ENCODE data around the gene ANKRD66. TPM values are rescaled to one million over a fixed set of nuclear protein-coding genes. Genes with fewer than 3 reads are reported as not detected.

ANKRD66 gene
- polyA plus RNA-seq, 1 of the 3 experiments (the other 2 are of a cell fraction) = not detected

GRCh38 chr6:46808806-46809205 lies 62.1 kb downstream of the ANKRD66 start:
- no peak overlapping the region for H3K4me3 ChIP-seq (ENCODE audit: low read depth in 2 of 2, low read length in 1 of 2)
- peaks cover 8% of the 10 kb centered on the region; the same call in 1 of the 2 replicates for H3K27me3 ChIP-seq (ENCODE audit: insufficient read depth)
- ChIA-PET CTCF (interaction anchor here (0.8 kb wide), 1 partner anchor 1464 kb away, joined by 4 read pairs; no protein-coding TSS in a partner anchor), POLR2A (no interaction called here)
- no peaks in the 10 kb centered on the region for H3K79me2 ChIP-seq (ENCODE audit: insufficient read depth)
- H3K4me2 ChIP-seq = no peak overlapping the region
- H3F3A ChIP-seq (replicated peaks; ENCODE audit: insufficient read depth) = no peaks in the 10 kb centered on the region
- no peak overlapping the region for H2AFZ ChIP-seq (ENCODE audit: low read depth)
- DNase-seq = no peak
- H3K36me3 ChIP-seq (replicated peaks in 1 of 2; ENCODE audit: control insufficient read depth in 1 of 2, insufficient read depth in 2 of 2, low read length in 1 of 2) = no peaks in the 10 kb centered on the region
- H3K27ac ChIP-seq (ENCODE audit: low read depth in 2 of 2, low read length in 1 of 2) = no peak overlapping the region
- H3K9ac ChIP-seq = no peak overlapping the region
- H3K4me1 ChIP-seq (ENCODE audit: control insufficient read depth in 1 of 2, insufficient read depth in 2 of 2, low read depth in 1 of 2, low read length in 1 of 2) = no peaks in the 10 kb centered on the region
- no peak for TF ChIP-seq USF1 (IDR thresholded peaks at IDR 0.05; ENCODE audit: borderline replicate concordance, low read depth)
- no peak for TF ChIP-seq MXI1 (IDR thresholded peaks at IDR 0.05; ENCODE audit: low read depth, low read length)
- no peak for TF ChIP-seq YY1 (IDR thresholded peaks at IDR 0.05; ENCODE audit: low read depth)
- TF ChIP-seq CTCF (IDR thresholded peaks at IDR 0.05) = no peak
- TF ChIP-seq SMC3 (IDR thresholded peaks at IDR 0.05; ENCODE audit: low read depth, low read length) = no peak
- no peak for TF ChIP-seq GABPA (IDR thresholded peaks at IDR 0.05; ENCODE audit: low read depth)
- TF ChIP-seq JUND (IDR thresholded peaks at IDR 0.05) = no peak
- no peak for TF ChIP-seq NRF1 (IDR thresholded peaks at IDR 0.05; ENCODE audit: low read depth, low read length)
- no peak for TF ChIP-seq NFIC (IDR thresholded peaks at IDR 0.05; ENCODE audit: borderline replicate concordance)
- no peak for TF ChIP-seq TAF1 (IDR thresholded peaks at IDR 0.05; ENCODE audit: borderline replicate concordance, low read depth, low read length)
- TF ChIP-seq MEF2A (IDR thresholded peaks at IDR 0.05; ENCODE audit: borderline replicate concordance, low read depth) = no peak
- TF ChIP-seq FOXM1 (IDR thresholded peaks at IDR 0.05; ENCODE audit: low read depth) = no peak
- no peak for TF ChIP-seq POLR2AphosphoS5 (IDR thresholded peaks at IDR 0.05; ENCODE audit: low read depth, low read length)
- TF ChIP-seq EP300 (IDR thresholded peaks at IDR 0.05; ENCODE audit: borderline replicate concordance in 1 of 2, low read depth in 1 of 2, low read length in 1 of 2) = no peak
- TF ChIP-seq RFX5 (IDR thresholded peaks at IDR 0.05; ENCODE audit: low read length) = no peak
- TF ChIP-seq REST (IDR thresholded peaks at IDR 0.05; ENCODE audit: low read depth, low read length) = no peak
- TF ChIP-seq, protein P1, sequence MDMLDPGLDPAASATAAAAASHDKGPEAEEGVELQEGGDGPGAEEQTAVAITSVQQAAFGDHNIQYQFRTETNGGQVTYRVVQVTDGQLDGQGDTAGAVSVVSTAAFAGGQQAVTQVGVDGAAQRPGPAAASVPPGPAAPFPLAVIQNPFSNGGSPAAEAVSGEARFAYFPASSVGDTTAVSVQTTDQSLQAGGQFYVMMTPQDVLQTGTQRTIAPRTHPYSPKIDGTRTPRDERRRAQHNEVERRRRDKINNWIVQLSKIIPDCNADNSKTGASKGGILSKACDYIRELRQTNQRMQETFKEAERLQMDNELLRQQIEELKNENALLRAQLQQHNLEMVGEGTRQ (IDR thresholded peaks at IDR 0.05; ENCODE audit: borderline replicate concordance, low read depth, low read length) = no peak
- TF ChIP-seq, protein P2, sequence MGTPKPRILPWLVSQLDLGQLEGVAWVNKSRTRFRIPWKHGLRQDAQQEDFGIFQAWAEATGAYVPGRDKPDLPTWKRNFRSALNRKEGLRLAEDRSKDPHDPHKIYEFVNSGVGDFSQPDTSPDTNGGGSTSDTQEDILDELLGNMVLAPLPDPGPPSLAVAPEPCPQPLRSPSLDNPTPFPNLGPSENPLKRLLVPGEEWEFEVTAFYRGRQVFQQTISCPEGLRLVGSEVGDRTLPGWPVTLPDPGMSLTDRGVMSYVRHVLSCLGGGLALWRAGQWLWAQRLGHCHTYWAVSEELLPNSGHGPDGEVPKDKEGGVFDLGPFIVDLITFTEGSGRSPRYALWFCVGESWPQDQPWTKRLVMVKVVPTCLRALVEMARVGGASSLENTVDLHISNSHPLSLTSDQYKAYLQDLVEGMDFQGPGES (IDR thresholded peaks at IDR 0.05; ENCODE audit: low read depth, low read length) = no peak
- no peaks in the 10 kb centered on the region for H3K9me3 ChIP-seq
- H3K9me2 ChIP-seq = no peaks in the 10 kb centered on the region
- WGBS (ENCODE audit: low lambda C conversion rate) = 7% methylated on average over 1 of the region's 1 CpG
- no peaks in the 10 kb centered on the region for H4K20me1 ChIP-seq (ENCODE audit: insufficient read depth)

All from SK-N-SH (cell line).